SK-N-SH treated with all-trans-retinoic acid at 6 μM for 48 hours (cell line): ENCODE measurements around the gene EPM2AIP1.

Experiments used
- ATAC-seq: fragments of 200-7000 bp; cut with Tn5 transposase; 3 replicates; pipeline ENCODE4 v1.9.1; 2020; ENCODE audit warnings: mild to moderate bottlenecking, moderate library complexity
- ARNTL ChIP-seq: fragments of 450-650 bp; formaldehyde crosslinking; IDR thresholded peaks from 2 replicates; pipeline ENCODE4 v1.5.0; 2020; ENCODE audit warnings: low read depth, mild to moderate bottlenecking, moderate library complexity, borderline replicate concordance
- BACH2 ChIP-seq: fragments of 250-450 bp; sonication (Bioruptor Pico); IDR thresholded peaks from 2 replicates; pipeline ENCODE4 v1.9.0; 2021; ENCODE audit warnings: mild to moderate bottlenecking, borderline replicate concordance
- CSDC2 ChIP-seq: fragments of 250-450 bp; sonication (Bioruptor Pico); IDR thresholded peaks from 2 replicates; pipeline ENCODE4 v1.5.0; 2020; ENCODE audit warnings: mild to moderate bottlenecking, moderate library complexity
- ESRRG ChIP-seq: fragments of 250-450 bp; sonication (Bioruptor Pico); IDR thresholded peaks from 2 replicates; pipeline ENCODE4 v1.6.1; 2021; ENCODE audit warnings: mild to moderate bottlenecking
- ISL1 ChIP-seq: fragments of 250-450 bp; sonication (Bioruptor Pico); IDR thresholded peaks from 2 replicates; pipeline ENCODE4 v2.1.2; 2022; ENCODE audit warnings: mild to moderate bottlenecking, moderate library complexity
- OSR1 ChIP-seq: fragments of 250-450 bp; sonication (Bioruptor Pico); IDR thresholded peaks from 2 replicates; pipeline ENCODE4 v1.8.0; 2022; ENCODE audit warnings: moderate library complexity, mild to moderate bottlenecking, inconsistent platforms
- PPARA ChIP-seq: fragments of 250-450 bp; sonication (Bioruptor Pico); IDR thresholded peaks from 2 replicates; pipeline ENCODE4 v1.5.0; 2020; ENCODE audit warnings: mild to moderate bottlenecking, borderline replicate concordance
- RARB ChIP-seq: fragments of 250-450 bp; sonication (Bioruptor Pico); IDR thresholded peaks from 2 replicates; pipeline ENCODE4 v1.8.0; 2021; ENCODE audit warnings: mild to moderate bottlenecking, moderate library complexity
- SNAI2 ChIP-seq: fragments of 250-450 bp; sonication (Bioruptor Pico); IDR thresholded peaks from 2 replicates; pipeline ENCODE4 v1.5.0; 2020; ENCODE audit warnings: mild to moderate bottlenecking, moderate library complexity
- TCF4 ChIP-seq: fragments of 250-450 bp; sonication (Bioruptor Pico); IDR thresholded peaks from 2 replicates; pipeline ENCODE4 v1.8.0; 2021; ENCODE audit warnings: mild to moderate bottlenecking, moderate library complexity, borderline replicate concordance
- TOX ChIP-seq: fragments of 250-450 bp; sonication (Bioruptor Pico); IDR thresholded peaks from 2 replicates; pipeline ENCODE4 v1.8.0; 2021; ENCODE audit warnings: mild to moderate bottlenecking, moderate library complexity, borderline replicate concordance
- ZC3H10 ChIP-seq: fragments of 250-450 bp; sonication (Bioruptor Pico); IDR thresholded peaks from 2 replicates; pipeline ENCODE4 v1.5.1; 2021; ENCODE audit warnings: mild to moderate bottlenecking, moderate library complexity
- ZFP3 ChIP-seq: fragments of 250-450 bp; sonication (Bioruptor Pico); IDR thresholded peaks from 2 replicates; pipeline ENCODE4 v1.5.0; 2020; ENCODE audit warnings: mild to moderate bottlenecking, moderate library complexity
- ZFP30 ChIP-seq: fragments of 450-650 bp; formaldehyde crosslinking; IDR thresholded peaks from 2 replicates; pipeline ENCODE4 v1.5.0; 2022; ENCODE audit warnings: mild to moderate bottlenecking, moderate library complexity
- ZNF565 ChIP-seq: fragments of 450-650 bp; formaldehyde crosslinking; conservative IDR thresholded peaks from 2 replicates; pipeline ENCODE4 v1.5.0; 2020; ENCODE audit warnings: low read depth, mild to moderate bottlenecking, moderate library complexity
- ZNF70 ChIP-seq: fragments of 450-650 bp; formaldehyde crosslinking; IDR thresholded peaks from 2 replicates; pipeline ENCODE4 v1.5.0; 2020; ENCODE audit warnings: mild to moderate bottlenecking, moderate library complexity
- ZNF8 ChIP-seq: fragments of 450-650 bp; formaldehyde crosslinking; IDR thresholded peaks from 2 replicates; pipeline ENCODE4 v1.5.0; 2020; ENCODE audit warnings: mild to moderate bottlenecking, moderate library complexity
- TF ChIP-seq, protein P1 (sequence below): fragments of 250-450 bp; sonication (Bioruptor Pico); IDR thresholded peaks from 2 replicates; pipeline ENCODE4 v1.5.1; 2020; ENCODE audit warnings: low read depth, mild to moderate bottlenecking, moderate library complexity
- TF ChIP-seq, protein P2 (sequence below): fragments of 250-450 bp; sonication (Bioruptor Pico); IDR thresholded peaks from 2 replicates; pipeline ENCODE4 v1.5.0; 2020; ENCODE audit warnings: mild to moderate bottlenecking, moderate library complexity
- TF ChIP-seq, protein P3 (sequence below): fragments of 250-450 bp; sonication (Bioruptor Pico); IDR thresholded peaks from 2 replicates; pipeline ENCODE4 v1.8.0; 2020; ENCODE audit warnings: mild to moderate bottlenecking, moderate library complexity, borderline replicate concordance
- TF ChIP-seq, protein P4 (sequence below): fragments of 250-450 bp; sonication (Bioruptor Pico); IDR thresholded peaks from 2 replicates; pipeline ENCODE4 v1.5.1; 2021; ENCODE audit warnings: mild to moderate bottlenecking, moderate library complexity

Gene EPM2AIP1

DNA sequence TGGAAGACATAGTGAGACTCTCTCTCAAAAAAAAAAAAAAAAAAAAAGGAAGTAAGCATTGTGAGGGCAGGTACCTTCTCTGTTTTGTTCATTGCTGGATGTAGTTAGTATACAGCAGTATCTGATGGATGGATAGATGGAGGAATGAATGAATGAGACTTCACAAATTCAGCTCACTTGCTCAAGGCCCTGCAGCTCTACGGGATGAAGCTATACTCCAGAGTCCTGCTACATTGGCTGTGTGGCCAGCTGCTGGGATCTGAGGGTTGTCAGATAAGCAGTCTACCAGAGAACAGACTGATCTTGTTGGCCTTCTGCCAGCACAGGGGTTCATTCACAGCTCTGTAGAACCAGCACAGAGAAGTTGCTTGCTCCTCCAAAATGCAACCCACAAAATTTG lies 35.4 kb upstream of the EPM2AIP1 start:
- ATAC-seq, result no peak
- TF ChIP-seq, protein P1, sequence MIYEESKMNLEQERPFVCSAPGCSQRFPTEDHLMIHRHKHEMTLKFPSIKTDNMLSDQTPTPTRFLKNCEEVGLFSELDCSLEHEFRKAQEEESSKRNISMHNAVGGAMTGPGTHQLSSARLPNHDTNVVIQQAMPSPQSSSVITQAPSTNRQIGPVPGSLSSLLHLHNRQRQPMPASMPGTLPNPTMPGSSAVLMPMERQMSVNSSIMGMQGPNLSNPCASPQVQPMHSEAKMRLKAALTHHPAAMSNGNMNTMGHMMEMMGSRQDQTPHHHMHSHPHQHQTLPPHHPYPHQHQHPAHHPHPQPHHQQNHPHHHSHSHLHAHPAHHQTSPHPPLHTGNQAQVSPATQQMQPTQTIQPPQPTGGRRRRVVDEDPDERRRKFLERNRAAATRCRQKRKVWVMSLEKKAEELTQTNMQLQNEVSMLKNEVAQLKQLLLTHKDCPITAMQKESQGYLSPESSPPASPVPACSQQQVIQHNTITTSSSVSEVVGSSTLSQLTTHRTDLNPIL (CRISPR knock-in tag), result no peak
- TF ChIP-seq SNAI2 (CRISPR knock-in tag) (no peak), ZFP30 (no peak), ZC3H10 (CRISPR knock-in tag) (no peak), OSR1 (CRISPR knock-in tag) (no peak), ARNTL (CRISPR knock-in tag) (no peak), RARB (CRISPR knock-in tag) (no peak), TOX (no peak), ISL1 (no peak), TCF4 (CRISPR knock-in tag) (no peak), BACH2 (CRISPR knock-in tag) (no peak), ZNF565 (CRISPR knock-in tag) (no peak), PPARA (CRISPR knock-in tag) (no peak), ZNF70 (CRISPR knock-in tag) (no peak)
- TF ChIP-seq, protein P2, sequence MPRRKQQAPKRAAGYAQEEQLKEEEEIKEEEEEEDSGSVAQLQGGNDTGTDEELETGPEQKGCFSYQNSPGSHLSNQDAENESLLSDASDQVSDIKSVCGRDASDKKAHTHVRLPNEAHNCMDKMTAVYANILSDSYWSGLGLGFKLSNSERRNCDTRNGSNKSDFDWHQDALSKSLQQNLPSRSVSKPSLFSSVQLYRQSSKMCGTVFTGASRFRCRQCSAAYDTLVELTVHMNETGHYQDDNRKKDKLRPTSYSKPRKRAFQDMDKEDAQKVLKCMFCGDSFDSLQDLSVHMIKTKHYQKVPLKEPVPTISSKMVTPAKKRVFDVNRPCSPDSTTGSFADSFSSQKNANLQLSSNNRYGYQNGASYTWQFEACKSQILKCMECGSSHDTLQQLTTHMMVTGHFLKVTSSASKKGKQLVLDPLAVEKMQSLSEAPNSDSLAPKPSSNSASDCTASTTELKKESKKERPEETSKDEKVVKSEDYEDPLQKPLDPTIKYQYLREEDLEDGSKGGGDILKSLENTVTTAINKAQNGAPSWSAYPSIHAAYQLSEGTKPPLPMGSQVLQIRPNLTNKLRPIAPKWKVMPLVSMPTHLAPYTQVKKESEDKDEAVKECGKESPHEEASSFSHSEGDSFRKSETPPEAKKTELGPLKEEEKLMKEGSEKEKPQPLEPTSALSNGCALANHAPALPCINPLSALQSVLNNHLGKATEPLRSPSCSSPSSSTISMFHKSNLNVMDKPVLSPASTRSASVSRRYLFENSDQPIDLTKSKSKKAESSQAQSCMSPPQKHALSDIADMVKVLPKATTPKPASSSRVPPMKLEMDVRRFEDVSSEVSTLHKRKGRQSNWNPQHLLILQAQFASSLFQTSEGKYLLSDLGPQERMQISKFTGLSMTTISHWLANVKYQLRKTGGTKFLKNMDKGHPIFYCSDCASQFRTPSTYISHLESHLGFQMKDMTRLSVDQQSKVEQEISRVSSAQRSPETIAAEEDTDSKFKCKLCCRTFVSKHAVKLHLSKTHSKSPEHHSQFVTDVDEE (CRISPR knock-in tag), result no peak
- TF ChIP-seq, protein P3, sequence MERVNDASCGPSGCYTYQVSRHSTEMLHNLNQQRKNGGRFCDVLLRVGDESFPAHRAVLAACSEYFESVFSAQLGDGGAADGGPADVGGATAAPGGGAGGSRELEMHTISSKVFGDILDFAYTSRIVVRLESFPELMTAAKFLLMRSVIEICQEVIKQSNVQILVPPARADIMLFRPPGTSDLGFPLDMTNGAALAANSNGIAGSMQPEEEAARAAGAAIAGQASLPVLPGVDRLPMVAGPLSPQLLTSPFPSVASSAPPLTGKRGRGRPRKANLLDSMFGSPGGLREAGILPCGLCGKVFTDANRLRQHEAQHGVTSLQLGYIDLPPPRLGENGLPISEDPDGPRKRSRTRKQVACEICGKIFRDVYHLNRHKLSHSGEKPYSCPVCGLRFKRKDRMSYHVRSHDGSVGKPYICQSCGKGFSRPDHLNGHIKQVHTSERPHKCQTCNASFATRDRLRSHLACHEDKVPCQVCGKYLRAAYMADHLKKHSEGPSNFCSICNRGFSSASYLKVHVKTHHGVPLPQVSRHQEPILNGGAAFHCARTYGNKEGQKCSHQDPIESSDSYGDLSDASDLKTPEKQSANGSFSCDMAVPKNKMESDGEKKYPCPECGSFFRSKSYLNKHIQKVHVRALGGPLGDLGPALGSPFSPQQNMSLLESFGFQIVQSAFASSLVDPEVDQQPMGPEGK, result no peak
- TF ChIP-seq, protein P4, sequence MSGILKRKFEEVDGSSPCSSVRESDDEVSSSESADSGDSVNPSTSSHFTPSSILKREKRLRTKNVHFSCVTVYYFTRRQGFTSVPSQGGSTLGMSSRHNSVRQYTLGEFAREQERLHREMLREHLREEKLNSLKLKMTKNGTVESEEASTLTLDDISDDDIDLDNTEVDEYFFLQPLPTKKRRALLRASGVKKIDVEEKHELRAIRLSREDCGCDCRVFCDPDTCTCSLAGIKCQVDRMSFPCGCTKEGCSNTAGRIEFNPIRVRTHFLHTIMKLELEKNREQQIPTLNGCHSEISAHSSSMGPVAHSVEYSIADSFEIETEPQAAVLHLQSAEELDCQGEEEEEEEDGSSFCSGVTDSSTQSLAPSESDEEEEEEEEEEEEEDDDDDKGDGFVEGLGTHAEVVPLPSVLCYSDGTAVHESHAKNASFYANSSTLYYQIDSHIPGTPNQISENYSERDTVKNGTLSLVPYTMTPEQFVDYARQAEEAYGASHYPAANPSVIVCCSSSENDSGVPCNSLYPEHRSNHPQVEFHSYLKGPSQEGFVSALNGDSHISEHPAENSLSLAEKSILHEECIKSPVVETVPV (CRISPR knock-in tag), result no peak

DNA sequence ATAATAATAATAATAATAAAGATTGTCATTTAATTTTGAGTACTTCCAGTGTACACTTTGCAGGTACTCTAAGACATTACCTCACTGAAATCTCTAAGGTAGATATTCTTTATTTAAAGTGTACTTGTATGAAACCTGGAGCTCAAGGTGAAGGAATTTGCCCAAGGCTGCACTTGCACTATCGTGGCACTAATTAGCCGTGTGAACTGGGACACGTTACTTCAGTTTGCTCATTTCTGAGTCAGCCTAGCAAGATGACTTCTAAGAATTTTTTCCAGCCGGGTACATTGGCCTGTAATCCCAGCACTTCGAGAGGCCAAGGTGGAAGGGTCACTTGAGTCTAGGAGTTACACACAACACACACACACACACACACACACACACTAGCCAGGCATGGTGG lies 33.9 kb upstream of the EPM2AIP1 start:
- ATAC-seq, result no peak
- TF ChIP-seq ARNTL (CRISPR knock-in tag), result no peak
- no peak for TF ChIP-seq CSDC2 (CRISPR knock-in tag)

DNA sequence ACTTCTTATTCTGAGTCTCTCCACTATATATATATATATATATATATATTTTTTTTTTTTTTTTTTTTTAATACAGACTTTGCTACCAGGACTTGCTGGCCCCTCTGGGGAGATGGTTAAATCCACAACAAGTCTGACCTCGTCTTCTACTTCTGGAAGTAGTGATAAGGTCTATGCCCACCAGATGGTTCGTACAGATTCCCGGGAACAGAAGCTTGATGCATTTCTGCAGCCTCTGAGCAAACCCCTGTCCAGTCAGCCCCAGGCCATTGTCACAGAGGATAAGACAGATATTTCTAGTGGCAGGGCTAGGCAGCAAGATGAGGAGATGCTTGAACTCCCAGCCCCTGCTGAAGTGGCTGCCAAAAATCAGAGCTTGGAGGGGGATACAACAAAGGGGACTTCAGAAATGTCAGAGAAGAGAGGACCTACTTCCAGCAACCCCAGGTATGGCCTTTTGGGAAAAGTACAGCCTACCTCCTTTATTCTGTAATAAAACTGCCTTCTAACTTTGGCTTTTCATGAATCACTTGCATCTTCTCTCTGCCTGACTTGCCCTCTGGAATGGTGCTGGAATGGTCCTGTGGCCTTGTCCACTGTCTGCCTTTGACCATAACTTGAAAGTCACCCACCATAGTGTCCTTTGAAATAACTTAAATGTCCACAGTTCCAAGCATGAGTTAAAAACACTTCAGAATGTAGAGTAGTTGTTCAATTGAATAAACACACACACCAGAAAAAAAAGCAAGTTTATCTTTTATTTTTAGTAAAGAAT lies 32.8 kb upstream of the EPM2AIP1 start:
- TF ChIP-seq OSR1 (CRISPR knock-in tag) (no peak), ARNTL (CRISPR knock-in tag) (no peak)
- no peak for ATAC-seq

DNA sequence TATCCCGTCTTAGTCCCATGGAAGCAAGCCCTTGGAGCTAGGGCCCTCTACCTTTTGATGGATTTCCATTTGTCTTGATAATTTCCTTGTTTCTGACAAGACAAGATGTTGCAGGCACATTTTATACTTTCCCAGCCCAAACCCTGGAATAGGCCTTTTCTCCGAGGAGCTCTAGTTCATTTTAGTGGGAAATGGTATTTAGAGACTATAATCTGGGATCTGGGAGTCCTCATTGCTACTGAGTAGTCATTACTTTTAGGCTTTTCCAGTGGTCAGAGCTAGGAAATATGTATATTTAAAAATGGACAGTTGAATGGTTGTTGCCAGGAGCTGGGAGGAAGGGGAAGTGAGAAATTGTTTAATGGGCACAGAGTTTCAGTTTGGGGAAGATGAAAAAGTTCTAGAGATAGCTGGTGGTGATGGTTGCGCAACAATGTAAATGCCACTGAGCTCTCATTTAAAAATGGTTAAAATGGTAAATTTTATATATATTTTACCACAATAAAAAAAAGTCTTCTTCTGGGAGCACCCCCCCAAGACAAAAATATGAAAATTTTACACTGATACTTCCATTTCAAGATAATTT lies 32.0 kb upstream of the EPM2AIP1 start:
- no peak for TF ChIP-seq ZNF565 (CRISPR knock-in tag)
- TF ChIP-seq ARNTL (CRISPR knock-in tag), result no peak
- no peak for TF ChIP-seq ZNF70 (CRISPR knock-in tag)
- no peak for TF ChIP-seq PPARA (CRISPR knock-in tag)
- TF ChIP-seq ESRRG (CRISPR knock-in tag), result no peak
- no peak for TF ChIP-seq CSDC2 (CRISPR knock-in tag)
- TF ChIP-seq, protein P3, result no peak
- no peak for TF ChIP-seq TOX
- TF ChIP-seq OSR1 (CRISPR knock-in tag), result no peak
- TF ChIP-seq ZNF8, result no peak
- TF ChIP-seq, protein P2 (CRISPR knock-in tag), result no peak
- TF ChIP-seq ZFP3, result no peak

More for the DNA sequence above, 32.0 kb upstream of the EPM2AIP1 start:
- no peak for ATAC-seq
